Loucy (cell line): ENCODE data around the gene FREM1.

Source experiments
- EZH2phosphoT487 ChIP-seq: fragments of 200-600 bp; IDR thresholded peaks from 2 replicates; pipeline ENCODE4 v1.6.1; 2018; ENCODE audit warnings: antibody characterized with exemption, mild to moderate bottlenecking, moderate library complexity, borderline replicate concordance
- TF ChIP-seq, protein P1 (sequence below): fragments of 200-600 bp; sonication (generic); conservative IDR thresholded peaks from 2 replicates; pipeline ENCODE4 v1.5.1; 2014; ENCODE audit warnings: mild to moderate bottlenecking, antibody characterized with exemption, low read length

DNA sequence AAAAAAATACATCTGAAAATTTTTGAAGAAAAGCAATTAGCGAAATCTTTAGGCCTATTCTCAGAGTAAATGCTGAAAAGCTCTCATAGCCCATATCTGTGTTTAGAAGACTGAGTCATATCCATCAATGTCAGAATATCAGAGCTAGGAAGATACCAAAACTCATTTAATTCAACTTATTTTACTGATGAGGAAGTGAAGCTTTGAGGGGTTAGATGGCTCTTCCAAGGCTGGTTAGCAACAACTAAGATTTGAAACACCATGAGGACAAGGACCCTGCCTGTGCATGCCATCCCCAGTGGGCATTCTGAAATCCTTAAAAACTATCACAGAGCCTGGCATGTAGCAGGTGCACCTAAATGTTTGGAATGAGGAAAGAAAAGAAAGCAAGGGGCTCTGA lies 2.5 kb downstream of the FREM1 start:
- TF ChIP-seq, protein P1, sequence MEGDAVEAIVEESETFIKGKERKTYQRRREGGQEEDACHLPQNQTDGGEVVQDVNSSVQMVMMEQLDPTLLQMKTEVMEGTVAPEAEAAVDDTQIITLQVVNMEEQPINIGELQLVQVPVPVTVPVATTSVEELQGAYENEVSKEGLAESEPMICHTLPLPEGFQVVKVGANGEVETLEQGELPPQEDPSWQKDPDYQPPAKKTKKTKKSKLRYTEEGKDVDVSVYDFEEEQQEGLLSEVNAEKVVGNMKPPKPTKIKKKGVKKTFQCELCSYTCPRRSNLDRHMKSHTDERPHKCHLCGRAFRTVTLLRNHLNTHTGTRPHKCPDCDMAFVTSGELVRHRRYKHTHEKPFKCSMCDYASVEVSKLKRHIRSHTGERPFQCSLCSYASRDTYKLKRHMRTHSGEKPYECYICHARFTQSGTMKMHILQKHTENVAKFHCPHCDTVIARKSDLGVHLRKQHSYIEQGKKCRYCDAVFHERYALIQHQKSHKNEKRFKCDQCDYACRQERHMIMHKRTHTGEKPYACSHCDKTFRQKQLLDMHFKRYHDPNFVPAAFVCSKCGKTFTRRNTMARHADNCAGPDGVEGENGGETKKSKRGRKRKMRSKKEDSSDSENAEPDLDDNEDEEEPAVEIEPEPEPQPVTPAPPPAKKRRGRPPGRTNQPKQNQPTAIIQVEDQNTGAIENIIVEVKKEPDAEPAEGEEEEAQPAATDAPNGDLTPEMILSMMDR: no peak
- no peak for TF ChIP-seq EZH2phosphoT487
